GM23338 (cell line): ENCODE measurements around the gene EML1. TPM values are rescaled to one million over a fixed set of nuclear protein-coding genes. Genes with fewer than 3 reads are reported as not detected.

ENCODE experiments used
- ATAC-seq: fragments of 200-7000 bp; cut with Tn5 transposase; 3 replicates; pipeline ENCODE4 v1.9.1; 2020
- DNase-seq: peaks from one replicate; pipeline ENCODE4 v3.0.0-alpha.2; 2015; ENCODE audit warnings: low spot score
- H2AFZ ChIP-seq: fragments of 200-600 bp; sonication (generic); 2 replicates; pipeline ENCODE4 v1.8.0; 2016; ENCODE audit warnings: antibody characterized with exemption, mild to moderate bottlenecking, moderate library complexity
- H3F3A ChIP-seq: fragments of 200-600 bp; sonication (generic); replicated peaks from 2 replicates; pipeline ENCODE4 v1.8.0; 2017; ENCODE audit warnings: antibody characterized with exemption, mixed run types, low read depth
- H3K27ac ChIP-seq: fragments of 200-600 bp; sonication (generic); 2 replicates; pipeline ENCODE4 v1.6.1; 2016; ENCODE audit warnings: low read depth
- H3K27me3 ChIP-seq: fragments of 200-600 bp; sonication (generic); 2 replicates; pipeline ENCODE4 v1.8.0; 2016; ENCODE audit warnings: mild to moderate bottlenecking, mixed run types, moderate library complexity; ENCODE audit not compliant: insufficient read depth
- H3K36me3 ChIP-seq: fragments of 200-600 bp; sonication (generic); 2 replicates; pipeline ENCODE4 v1.8.0; 2016; ENCODE audit warnings: mild to moderate bottlenecking; ENCODE audit not compliant: insufficient read depth
- H3K4me1 ChIP-seq: fragments of 200-600 bp; sonication (generic); 2 replicates; pipeline ENCODE4 v1.8.0; 2016; ENCODE audit warnings: mild to moderate bottlenecking, moderate library complexity; ENCODE audit not compliant: insufficient read depth
- H3K4me2 ChIP-seq: fragments of 200-600 bp; sonication (generic); 2 replicates; pipeline ENCODE4 v1.7.1; 2017; ENCODE audit warnings: mixed run types
- H3K4me3 ChIP-seq: fragments of 200-600 bp; sonication (generic); 2 replicates; pipeline ENCODE4 v1.6.1; 2016; ENCODE audit warnings: mixed run types
- H3K79me2 ChIP-seq: fragments of 200-600 bp; sonication (generic); replicated peaks from 2 replicates; pipeline ENCODE4 v1.8.0; 2017; ENCODE audit warnings: mild to moderate bottlenecking; ENCODE audit not compliant: insufficient read depth
- H3K9me2 ChIP-seq: fragments of 200-600 bp; sonication (generic); 2 replicates; pipeline ENCODE4 v1.8.0; 2017; ENCODE audit not compliant: insufficient read depth
- H4K20me1 ChIP-seq: fragments of 200-600 bp; sonication (generic); replicated peaks from 2 replicates; pipeline ENCODE4 v1.8.0; 2017; ENCODE audit warnings: mild to moderate bottlenecking; ENCODE audit not compliant: insufficient read depth
- H3K27ac Mint-ChIP-seq: 2 replicates; pipeline ENCODE4 v1.8.0; 2020; ENCODE audit warnings: inconsistent platforms, mild to moderate bottlenecking, moderate library complexity, mixed read lengths
- H3K27me3 Mint-ChIP-seq: 3 replicates; pipeline ENCODE4 v1.8.0; 2022; ENCODE audit warnings: low read depth, mild to moderate bottlenecking, moderate library complexity, mixed read lengths, inconsistent platforms; ENCODE audit not compliant: insufficient read depth, poor library complexity
- H3K36me3 Mint-ChIP-seq: 3 replicates; pipeline ENCODE4 v1.8.0; 2021; ENCODE audit warnings: low read depth, mild to moderate bottlenecking, inconsistent platforms, moderate library complexity, mixed read lengths
- H3K4me1 Mint-ChIP-seq: 3 replicates; pipeline ENCODE4 v1.8.0; 2020; ENCODE audit warnings: mild to moderate bottlenecking, inconsistent platforms, mixed read lengths
- H3K4me3 Mint-ChIP-seq: 3 replicates; pipeline ENCODE4 v1.8.0; 2021; ENCODE audit warnings: moderate library complexity, mild to moderate bottlenecking, inconsistent platforms, mixed read lengths
- H3K9me3 Mint-ChIP-seq: 3 replicates; pipeline ENCODE4 v1.8.0; 2020; ENCODE audit warnings: moderate library complexity, mild to moderate bottlenecking, inconsistent platforms, mixed read lengths
- CREB1 ChIP-seq: fragments of 250-450 bp; sonication (Bioruptor Pico); IDR thresholded peaks from 2 replicates; pipeline ENCODE4 v1.5.0; 2020; ENCODE audit warnings: low read depth, mild to moderate bottlenecking, moderate library complexity
- CTCF ChIP-seq, 2 experiments: fragments of 200-600 bp in 1 of 2; sonication (generic) in 1 of 2; conservative IDR thresholded peaks; 2 replicates each; pipeline versions ENCODE4 v1.5.1 to v1.6.1; 2016 to 2017; ENCODE audit warnings: antibody characterized with exemption in 2 of 2, low read depth in 2 of 2, mild to moderate bottlenecking in 2 of 2, moderate library complexity in 1 of 2
- ETS1 ChIP-seq: IDR thresholded peaks from 2 replicates; pipeline ENCODE4 v1.6.1; 2016; ENCODE audit warnings: antibody characterized with exemption
- EZH2 ChIP-seq: fragments of 200-600 bp; sonication (generic); IDR thresholded peaks from one replicate; pipeline ENCODE4 v1.8.0; 2017; ENCODE audit warnings: antibody characterized with exemption, mild to moderate bottlenecking, low read depth; ENCODE audit not compliant: unreplicated experiment
- JUNB ChIP-seq: IDR thresholded peaks from one replicate; pipeline ENCODE4 v1.6.1; 2016; ENCODE audit warnings: antibody characterized with exemption; ENCODE audit not compliant: unreplicated experiment
- NANOG ChIP-seq: IDR thresholded peaks from 2 replicates; pipeline ENCODE4 v1.6.1; 2016; ENCODE audit warnings: antibody characterized with exemption, borderline replicate concordance
- POLR2AphosphoS5 ChIP-seq: IDR thresholded peaks from 2 replicates; pipeline ENCODE4 v1.6.1; 2016; ENCODE audit warnings: antibody characterized with exemption, low read depth
- REST ChIP-seq: IDR thresholded peaks from one replicate; pipeline ENCODE4 v1.6.1; 2018; ENCODE audit warnings: antibody characterized with exemption; ENCODE audit not compliant: unreplicated experiment
- STAT1 ChIP-seq: IDR thresholded peaks from one replicate; pipeline ENCODE4 v1.6.1; 2016; ENCODE audit warnings: antibody characterized with exemption; ENCODE audit not compliant: unreplicated experiment
- ZNF114 ChIP-seq: fragments of 250-450 bp; sonication (Bioruptor Pico); IDR thresholded peaks from 2 replicates; pipeline ENCODE4 v1.5.0; 2020; ENCODE audit warnings: mild to moderate bottlenecking, moderate library complexity
- ZNF331 ChIP-seq: fragments of 250-450 bp; sonication (Bioruptor Pico); IDR thresholded peaks from 2 replicates; pipeline ENCODE4 v1.5.0; 2020; ENCODE audit warnings: low read depth, mild to moderate bottlenecking, moderate library complexity
- ZNF462 ChIP-seq: fragments of 250-450 bp; sonication (Bioruptor Pico); IDR thresholded peaks from 2 replicates; pipeline ENCODE4 v1.5.0; 2020; ENCODE audit warnings: mild to moderate bottlenecking, moderate library complexity
- polyA plus RNA-seq: library from polyadenylated mRNA; unstranded; fragments of >200 nt; fragmentation: Nextera tagmentation; extraction: Ambion mirVana; gene quantifications from 2 replicates; pipeline ENCODE4 v1.2.1, GENCODE V29; 2016
- total RNA-seq: library from RNA; depleted of rRNA; stranded (reverse); fragments of >200 nt; shearing (Covaris generic); gene quantifications from 2 replicates; pipeline ENCODE4 v1.2.3, GENCODE V29; 2014

EML1 gene
- total and polyA plus RNA-seq, 2 experiments from 2014 or later = 7.0 to 18.1 TPM

- no peak for DNase-seq
- no peak overlapping the region for H3K27ac Mint-ChIP-seq
- Histone ChIP-seq H3K36me3 (no peaks in the 10 kb centered on the region), H3K4me1 (peaks cover 13% of the 10 kb centered on the region; the same call in 1 of the 2 replicates), H2AFZ (no peak overlapping the region), H4K20me1 (no peaks in the 10 kb centered on the region), H3K27me3 (no peaks in the 10 kb centered on the region), H3F3A (no peaks in the 10 kb centered on the region), H3K4me3 (no peak overlapping the region), H3K4me2 (no peak overlapping the region), H3K9me2 (no peaks in the 10 kb centered on the region), H3K27ac (no peak overlapping the region), H3K79me2 (no peaks in the 10 kb centered on the region)
- peaks cover 18% of the 10 kb centered on the region for H3K27me3 Mint-ChIP-seq
- ATAC-seq = no peak
- H3K9me3 Mint-ChIP-seq = no peaks in the 10 kb centered on the region
- TF ChIP-seq ZNF114 (CRISPR knock-in tag) = no peak
- no peak for TF ChIP-seq REST
- no peak for TF ChIP-seq CTCF (conservative IDR thresholded peaks at IDR 0.05; ENCODE audit: low read depth in 2 of 2)
- no peak for TF ChIP-seq STAT1
- no peak for TF ChIP-seq NANOG
- TF ChIP-seq CREB1 (CRISPR knock-in tag) = no peak
- no peak for TF ChIP-seq EZH2
- TF ChIP-seq ETS1 = no peak
- no peak for TF ChIP-seq ZNF462
- no peak for TF ChIP-seq POLR2AphosphoS5
- TF ChIP-seq ZNF331 (CRISPR knock-in tag) = no peak
- TF ChIP-seq JUNB = no peak
- no peaks in the 10 kb centered on the region for H3K36me3 Mint-ChIP-seq
- H3K4me3 Mint-ChIP-seq = no peak overlapping the region
- peaks cover 29% of the 10 kb centered on the region for H3K4me1 Mint-ChIP-seq
Measured at GRCh38 chr14:99755068-99755405, 38.2 kb upstream of the EML1 start.
